A549 (cell line): ENCODE measurements around the gene GLIPR1. TPM values are rescaled to one million over a fixed set of nuclear protein-coding genes. Genes with fewer than 3 reads are reported as not detected.
A peak's percentile ranks its signal among the peaks of the same experiment; 100 is the strongest.

Source experiments
- ATAC-seq, 2 experiments: fragments of 200-7000 bp in 1 of 2; fragments of >200 bp in 1 of 2; cut with Nextera tagmentation in 1 of 2; cut with Tn5 transposase in 1 of 2; 3 replicates each; pipeline versions ENCODE4 v1.8.0 to v1.9.1; 2018 to 2020; ENCODE audit warnings: mild to moderate bottlenecking in 1 of 2, moderate library complexity in 1 of 2
- CTCF ChIA-PET: fragments of 300-600 bp; sonication (Branson Sonifier 250); formaldehyde crosslinking; extraction: SDS; loops from one replicate; lab custom pipeline; 2021; ENCODE audit warnings: antibody characterized with exemption, inconsistent platforms; lab: Yijun Ruan, JAX
- POLR2A ChIA-PET: fragments of 350-600 bp; formaldehyde crosslinking; extraction: SDS; loops from one replicate; lab custom pipeline; 2021; ENCODE audit warnings: antibody characterized with exemption, inconsistent platforms; lab: Yijun Ruan, JAX
- DNase-seq, 2 experiments: peaks; one replicate each; pipeline versions ENCODE4 v3.0.0 to v3.0.0-alpha.2; 2011 to 2016; ENCODE audit warnings: low read depth in 1 of 2, low spot score in 1 of 2
- FAIRE-seq: peaks from 2 replicates; lab custom pipeline; 2011; peaks lifted over from hg19 to GRCh38; lab: Jason Lieb, UNC
- H3K27ac ChIP-seq, 2 experiments: fragments of >200 bp; sonication (Bioruptor Twin); formaldehyde crosslinking; 3 replicates each; pipeline ENCODE4 v1.5.1; 2016 to 2017
- H3K4me1 ChIP-seq: fragments of >200 bp; sonication (Bioruptor Twin); formaldehyde crosslinking; 3 replicates; pipeline ENCODE4 v1.6.1; 2016
- H3K4me2 ChIP-seq: fragments of >200 bp; sonication (Bioruptor Twin); formaldehyde crosslinking; 3 replicates; pipeline ENCODE4 v1.6.1; 2016
- H3K4me3 ChIP-seq: fragments of >200 bp; sonication (Bioruptor Twin); formaldehyde crosslinking; 3 replicates; pipeline ENCODE4 v1.5.1; 2016
- H3K9me3 ChIP-seq: fragments of >200 bp; sonication (Bioruptor Twin); formaldehyde crosslinking; 3 replicates; pipeline ENCODE4 v1.6.1; 2016
- BHLHE40 ChIP-seq: IDR thresholded peaks from 2 replicates; pipeline ENCODE4 v1.6.1; 2012; ENCODE audit warnings: low read depth, low read length, inconsistent platforms
- EHF ChIP-seq: fragments of 250-450 bp; sonication (Bioruptor Pico); IDR thresholded peaks from 2 replicates; pipeline ENCODE4 v1.5.0; 2020; ENCODE audit warnings: mild to moderate bottlenecking
- EP300 ChIP-seq, 2 experiments: fragments of >200 bp; sonication (Bioruptor Twin); formaldehyde crosslinking; IDR thresholded peaks; 2 replicates in 1 of 2; 3 replicates in 1 of 2; pipeline ENCODE4 v1.6.1; 2016 to 2017
- FOSB ChIP-seq: fragments of 250-450 bp; sonication (Bioruptor Pico); IDR thresholded peaks from 2 replicates; pipeline ENCODE4 v1.5.0; 2020; ENCODE audit warnings: mild to moderate bottlenecking, moderate library complexity
- FOSL2 ChIP-seq, 2 experiments: fragments of 450-650 bp in 1 of 2; fragments of >200 bp in 1 of 2; sonication (Bioruptor Twin) in 1 of 2; formaldehyde crosslinking; IDR thresholded peaks; 2 replicates each; pipeline versions ENCODE4 v1.5.0 to v1.6.1; 2016 to 2020; ENCODE audit warnings: mild to moderate bottlenecking in 1 of 2, moderate library complexity in 1 of 2
- GATA3 ChIP-seq: IDR thresholded peaks from 2 replicates; pipeline ENCODE4 v1.6.1; 2012; ENCODE audit warnings: borderline replicate concordance
- HDAC2 ChIP-seq: fragments of 200-600 bp; sonication (generic); IDR thresholded peaks from 2 replicates; pipeline ENCODE4 v1.6.1; 2016
- HEYL ChIP-seq: fragments of 250-450 bp; sonication (Bioruptor Pico); IDR thresholded peaks from 2 replicates; pipeline ENCODE4 v1.8.0; 2021; ENCODE audit warnings: mild to moderate bottlenecking, moderate library complexity
- JUN ChIP-seq, 2 experiments: fragments of >200 bp; sonication (Bioruptor Twin); formaldehyde crosslinking; IDR thresholded peaks; 2 replicates in 1 of 2; 3 replicates in 1 of 2; pipeline ENCODE4 v1.6.1; 2016 to 2017
- JUNB ChIP-seq: fragments of >200 bp; sonication (Bioruptor Twin); formaldehyde crosslinking; IDR thresholded peaks from 2 replicates; pipeline ENCODE4 v1.6.1; 2016
- KDM1A ChIP-seq: fragments of 200-600 bp; sonication (generic); IDR thresholded peaks from 2 replicates; pipeline ENCODE4 v1.6.1; 2016; ENCODE audit warnings: low read depth, mild to moderate bottlenecking
- MAFK ChIP-seq: fragments of 450-650 bp; IDR thresholded peaks from 2 replicates; pipeline ENCODE4 v1.6.1; 2014; ENCODE audit not compliant: partially characterized antibody
- MAZ ChIP-seq: fragments of 150-350 bp; IDR thresholded peaks from 2 replicates; pipeline ENCODE4 v1.6.1; 2014; ENCODE audit warnings: antibody characterized with exemption, low read depth, low read length, borderline replicate concordance
- NPAS2 ChIP-seq: fragments of 250-450 bp; sonication (Bioruptor Pico); IDR thresholded peaks from 2 replicates; pipeline ENCODE4 v1.8.0; 2022; ENCODE audit warnings: mild to moderate bottlenecking, moderate library complexity, borderline replicate concordance
- RAD21 ChIP-seq, 2 experiments: fragments of >200 bp in 1 of 2; sonication (Bioruptor Twin) in 1 of 2; formaldehyde crosslinking in 1 of 2; IDR thresholded peaks in 1 of 2; conservative IDR thresholded peaks in 1 of 2; 2 replicates in 1 of 2; 3 replicates in 1 of 2; pipeline ENCODE4 v1.6.1; 2012 to 2018; ENCODE audit warnings: inconsistent platforms in 1 of 2
- SMC3 ChIP-seq: fragments of >200 bp; sonication (Bioruptor Twin); formaldehyde crosslinking; IDR thresholded peaks from 3 replicates; pipeline ENCODE4 v1.6.1; 2018; ENCODE audit warnings: inconsistent platforms
- ZFP36 ChIP-seq: fragments of 450-650 bp; IDR thresholded peaks from 2 replicates; pipeline ENCODE4 v1.6.1; 2014; ENCODE audit warnings: borderline replicate concordance; ENCODE audit not compliant: partially characterized antibody
- ZNF302 ChIP-seq: fragments of 250-450 bp; sonication (Bioruptor Pico); IDR thresholded peaks from 2 replicates; pipeline ENCODE4 v1.9.0; 2021; ENCODE audit warnings: inconsistent platforms, mild to moderate bottlenecking, moderate library complexity
- ZSCAN20 ChIP-seq: fragments of 250-450 bp; sonication (Bioruptor Pico); IDR thresholded peaks from 2 replicates; pipeline ENCODE4 v1.8.0; 2022; ENCODE audit warnings: mild to moderate bottlenecking, moderate library complexity
- WGBS: methylation state at CpG from one replicate; pipeline ENCODE4 v1.1.6; 2017; ENCODE audit errors: missing lambda C conversion rate; 5-methylcytosine and 5-hydroxymethylcytosine counted together
- polyA plus RNA-seq, 4 experiments: library from polyadenylated mRNA; depleted of rRNA in 3 of 4; stranded (reverse); fragments of >200 nt; fragmentation: RNase III in 1 of 4; extraction: RNeasy Plus Mini Kit Qiagen cat#74134 plus additional on column Dnase treatment in 1 of 4; gene quantifications; 2 replicates in 3 of 4; 3 replicates in 1 of 4; pipeline ENCODE4 v1.2.3, GENCODE V29; 2011 to 2017
- TF ChIP-seq, protein P1 (sequence below): fragments of 250-450 bp; sonication (Bioruptor Pico); IDR thresholded peaks from 2 replicates; pipeline ENCODE4 v1.5.0; 2021; ENCODE audit warnings: mild to moderate bottlenecking, moderate library complexity, borderline replicate concordance
- TF ChIP-seq, protein P2 (sequence below): fragments of 250-450 bp; sonication (Bioruptor Pico); IDR thresholded peaks from 2 replicates; pipeline ENCODE4 v1.5.0; 2020; ENCODE audit warnings: low read depth, mild to moderate bottlenecking, moderate library complexity
- TF ChIP-seq, protein P3 (sequence below): fragments of 450-650 bp; IDR thresholded peaks from 2 replicates; pipeline ENCODE4 v1.6.1; 2014; ENCODE audit warnings: antibody characterized with exemption
- TF ChIP-seq, protein P4 (sequence below): IDR thresholded peaks from 2 replicates; pipeline ENCODE4 v1.6.1; 2012
- TF ChIP-seq, protein P5 (sequence below): fragments of >200 bp; sonication (Bioruptor Twin); formaldehyde crosslinking; IDR thresholded peaks from 3 replicates; pipeline ENCODE4 v1.5.1; 2016

The GLIPR1 gene
- polyA plus RNA-seq, 2 of the 4 experiments (the other 2 are of a cell fraction): 42.2 to 44.5 TPM

DNA sequence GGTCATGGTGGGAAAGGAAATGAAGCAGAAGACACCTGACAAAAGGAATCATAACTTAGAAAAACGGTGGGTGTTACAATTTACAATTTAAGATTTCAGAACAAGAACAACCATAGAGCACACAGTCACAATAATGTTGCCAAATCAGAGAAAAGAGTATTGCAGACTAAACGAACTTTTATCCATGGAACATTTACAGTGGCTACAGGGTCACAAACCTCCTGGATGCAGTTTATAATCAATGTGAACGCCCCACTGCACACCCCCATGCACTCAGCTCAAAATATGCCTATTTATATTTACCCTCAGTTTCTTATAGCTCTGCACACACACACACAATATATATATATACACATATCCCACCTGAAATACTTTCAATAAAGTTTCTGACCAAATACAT lies 22.9 kb downstream of the GLIPR1 start:
- H3K4me2 ChIP-seq: no peak overlapping the region
- H3K4me1 ChIP-seq: peaks cover 5% of the 10 kb centered on the region; the same call in 2 of the 3 replicates
- DNase-seq (no peak), ATAC-seq (no peak), FAIRE-seq (no peak)
- H3K27ac ChIP-seq: no peak overlapping the region
- WGBS: 38% methylated on average over 3 of the region's 3 CpGs
- ChIA-PET CTCF (interaction anchor here (1.7 to 2.1 kb wide), 4 partner anchors 18 to 814 kb away, joined by 4 to 16 read pairs (median 6); partner anchors contain the start of gene GLIPR1L2), POLR2A (no interaction called here)
- no peak overlapping the region for H3K4me3 ChIP-seq
- H3K9me3 ChIP-seq: no peaks in the 10 kb centered on the region
- TF ChIP-seq, protein P1, sequence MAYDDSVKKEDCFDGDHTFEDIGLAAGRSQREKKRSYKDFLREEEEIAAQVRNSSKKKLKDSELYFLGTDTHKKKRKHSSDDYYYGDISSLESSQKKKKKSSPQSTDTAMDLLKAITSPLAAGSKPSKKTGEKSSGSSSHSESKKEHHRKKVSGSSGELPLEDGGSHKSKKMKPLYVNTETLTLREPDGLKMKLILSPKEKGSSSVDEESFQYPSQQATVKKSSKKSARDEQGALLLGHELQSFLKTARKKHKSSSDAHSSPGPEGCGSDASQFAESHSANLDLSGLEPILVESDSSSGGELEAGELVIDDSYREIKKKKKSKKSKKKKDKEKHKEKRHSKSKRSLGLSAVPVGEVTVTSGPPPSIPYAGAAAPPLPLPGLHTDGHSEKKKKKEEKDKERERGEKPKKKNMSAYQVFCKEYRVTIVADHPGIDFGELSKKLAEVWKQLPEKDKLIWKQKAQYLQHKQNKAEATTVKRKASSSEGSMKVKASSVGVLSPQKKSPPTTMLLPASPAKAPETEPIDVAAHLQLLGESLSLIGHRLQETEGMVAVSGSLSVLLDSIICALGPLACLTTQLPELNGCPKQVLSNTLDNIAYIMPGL (CRISPR knock-in tag): no peak
- TF ChIP-seq, protein P2, sequence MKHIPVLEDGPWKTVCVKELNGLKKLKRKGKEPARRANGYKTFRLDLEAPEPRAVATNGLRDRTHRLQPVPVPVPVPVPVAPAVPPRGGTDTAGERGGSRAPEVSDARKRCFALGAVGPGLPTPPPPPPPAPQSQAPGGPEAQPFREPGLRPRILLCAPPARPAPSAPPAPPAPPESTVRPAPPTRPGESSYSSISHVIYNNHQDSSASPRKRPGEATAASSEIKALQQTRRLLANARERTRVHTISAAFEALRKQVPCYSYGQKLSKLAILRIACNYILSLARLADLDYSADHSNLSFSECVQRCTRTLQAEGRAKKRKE: no peak
- TF ChIP-seq NPAS2 (CRISPR knock-in tag): no peak
- TF ChIP-seq ZNF302 (CRISPR knock-in tag): no peak
- TF ChIP-seq BHLHE40: no peak
- TF ChIP-seq JUN (IDR thresholded peaks at IDR 0.05): no peak
- TF ChIP-seq ZFP36: no peak
- no peak for TF ChIP-seq FOSB (CRISPR knock-in tag)
- TF ChIP-seq HDAC2: no peak
- no peak for TF ChIP-seq GATA3
- no peak for TF ChIP-seq ZSCAN20 (CRISPR knock-in tag)
- TF ChIP-seq, protein P3, sequence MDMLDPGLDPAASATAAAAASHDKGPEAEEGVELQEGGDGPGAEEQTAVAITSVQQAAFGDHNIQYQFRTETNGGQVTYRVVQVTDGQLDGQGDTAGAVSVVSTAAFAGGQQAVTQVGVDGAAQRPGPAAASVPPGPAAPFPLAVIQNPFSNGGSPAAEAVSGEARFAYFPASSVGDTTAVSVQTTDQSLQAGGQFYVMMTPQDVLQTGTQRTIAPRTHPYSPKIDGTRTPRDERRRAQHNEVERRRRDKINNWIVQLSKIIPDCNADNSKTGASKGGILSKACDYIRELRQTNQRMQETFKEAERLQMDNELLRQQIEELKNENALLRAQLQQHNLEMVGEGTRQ: no peak
- TF ChIP-seq MAFK: no peak

DNA sequence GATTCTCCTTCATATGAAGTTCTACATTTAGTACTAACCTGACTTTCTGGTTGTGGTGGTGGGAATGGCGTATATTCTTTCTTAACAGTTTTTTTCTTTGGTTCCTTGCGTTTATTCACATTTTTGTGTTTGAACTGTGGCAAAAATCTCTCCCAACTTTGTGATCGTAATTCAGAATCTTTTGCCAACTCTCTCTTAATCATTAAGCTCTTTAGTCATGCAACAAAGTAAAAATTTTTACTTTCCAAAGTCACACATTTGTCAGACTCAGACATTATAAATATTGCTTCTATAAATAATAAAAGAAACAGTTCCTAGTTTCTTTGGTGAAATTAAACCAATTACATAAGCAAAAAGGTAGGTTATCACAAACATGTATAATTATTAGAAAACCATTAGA lies 23.3 kb downstream of the GLIPR1 start:
- 73% methylated on average over 3 of the region's 3 CpGs for WGBS
- DNase-seq (no peak), ATAC-seq (no peak), FAIRE-seq (no peak)
- TF ChIP-seq FOSL2 (IDR thresholded peaks at IDR 0.05): no peak
- no peak for TF ChIP-seq FOSL2 (CRISPR knock-in tag; IDR thresholded peaks at IDR 0.05)
- no peak for TF ChIP-seq ZSCAN20 (CRISPR knock-in tag)
- no peak for TF ChIP-seq KDM1A
- 0 out of 2 replicates have a peak, but pooled peaks have one; percentile 36 for TF ChIP-seq FOSB (CRISPR knock-in tag)
- TF ChIP-seq EP300 (IDR thresholded peaks at IDR 0.05): no peak
- TF ChIP-seq BHLHE40: no peak
- no peak for TF ChIP-seq EHF
- no peak for TF ChIP-seq SMC3
- no peak overlapping the region for H3K4me3 ChIP-seq
- CTCF ChIA-PET: interaction anchor here (1.7 to 2.1 kb wide), 5 partner anchors 19 to 815 kb away, joined by 4 to 16 read pairs (median 6); partner anchors contain the start of gene GLIPR1L2
- peaks cover 5% of the 10 kb centered on the region; the same call in 2 of the 3 replicates for H3K4me1 ChIP-seq
- H3K4me2 ChIP-seq: no peak overlapping the region
- no peak overlapping the region for H3K27ac ChIP-seq
- POLR2A ChIA-PET: no interaction called here
- no peaks in the 10 kb centered on the region for H3K9me3 ChIP-seq

DNA sequence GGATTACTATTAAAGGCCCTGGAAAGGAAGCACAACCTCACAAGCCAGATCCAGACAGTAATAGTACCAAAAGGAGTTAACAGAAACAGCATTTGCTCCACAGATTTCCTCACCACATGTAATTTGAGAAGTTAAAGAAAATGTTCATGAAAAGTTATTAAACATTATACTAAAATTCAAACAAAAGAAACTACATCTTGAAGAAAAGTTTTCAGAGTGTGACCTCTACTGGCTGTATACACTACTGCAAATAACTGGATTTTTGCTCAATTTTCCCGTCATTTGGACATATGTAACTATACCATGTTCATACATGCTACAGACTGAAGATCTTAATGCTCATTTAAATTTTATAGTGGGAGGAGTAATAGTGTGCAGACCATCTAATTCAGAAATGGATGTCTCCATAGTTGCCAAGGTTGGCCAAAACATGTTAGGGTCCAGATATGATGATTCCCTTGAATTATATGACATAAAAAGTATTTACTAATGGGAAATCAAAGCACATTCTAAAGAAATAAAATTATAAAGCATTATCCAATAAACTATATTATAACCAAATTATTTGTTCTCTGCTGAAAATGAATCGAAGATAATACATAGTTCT lies 25.3 kb downstream of the GLIPR1 start:
- Histone ChIP-seq H3K4me2 (no peak overlapping the region), H3K4me1 (peaks cover 14% of the 10 kb centered on the region), H3K4me3 (no peak overlapping the region), H3K9me3 (no peaks in the 10 kb centered on the region), H3K27ac (no peak overlapping the region)
- POLR2A ChIA-PET: no interaction called here
- TF ChIP-seq HEYL (CRISPR knock-in tag) (no peak), JUNB (no peak), KDM1A (no peak), RAD21 (conservative IDR thresholded peaks at IDR 0.05 in 1 of 2, IDR thresholded peaks at IDR 0.05 in 1 of 2) (peak; percentile 71 to 77), ZNF302 (CRISPR knock-in tag) (no peak), SMC3 (peak; percentile 78), MAZ (no peak)
- TF ChIP-seq, protein P4, sequence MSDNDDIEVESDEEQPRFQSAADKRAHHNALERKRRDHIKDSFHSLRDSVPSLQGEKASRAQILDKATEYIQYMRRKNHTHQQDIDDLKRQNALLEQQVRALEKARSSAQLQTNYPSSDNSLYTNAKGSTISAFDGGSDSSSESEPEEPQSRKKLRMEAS: no peak
- TF ChIP-seq, protein P5, sequence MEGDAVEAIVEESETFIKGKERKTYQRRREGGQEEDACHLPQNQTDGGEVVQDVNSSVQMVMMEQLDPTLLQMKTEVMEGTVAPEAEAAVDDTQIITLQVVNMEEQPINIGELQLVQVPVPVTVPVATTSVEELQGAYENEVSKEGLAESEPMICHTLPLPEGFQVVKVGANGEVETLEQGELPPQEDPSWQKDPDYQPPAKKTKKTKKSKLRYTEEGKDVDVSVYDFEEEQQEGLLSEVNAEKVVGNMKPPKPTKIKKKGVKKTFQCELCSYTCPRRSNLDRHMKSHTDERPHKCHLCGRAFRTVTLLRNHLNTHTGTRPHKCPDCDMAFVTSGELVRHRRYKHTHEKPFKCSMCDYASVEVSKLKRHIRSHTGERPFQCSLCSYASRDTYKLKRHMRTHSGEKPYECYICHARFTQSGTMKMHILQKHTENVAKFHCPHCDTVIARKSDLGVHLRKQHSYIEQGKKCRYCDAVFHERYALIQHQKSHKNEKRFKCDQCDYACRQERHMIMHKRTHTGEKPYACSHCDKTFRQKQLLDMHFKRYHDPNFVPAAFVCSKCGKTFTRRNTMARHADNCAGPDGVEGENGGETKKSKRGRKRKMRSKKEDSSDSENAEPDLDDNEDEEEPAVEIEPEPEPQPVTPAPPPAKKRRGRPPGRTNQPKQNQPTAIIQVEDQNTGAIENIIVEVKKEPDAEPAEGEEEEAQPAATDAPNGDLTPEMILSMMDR: peak; percentile 80
- CTCF ChIA-PET: interaction anchor here (0.7 to 1.9 kb wide), 4 partner anchors 21 to 119 kb away, joined by 3 to 12 read pairs (median 8); partner anchors contain the start of genes GLIPR1 and GLIPR1L2
- DNase-seq (peak in 1 of 2 experiments; percentile 52), FAIRE-seq (peak; percentile 70), ATAC-seq (peak; percentile 40 to 70; a peak in 4 of 6 replicates)
- WGBS: 73% methylated on average over 2 of the region's 2 CpGs
